ENCODE measurements around the gene PEX11G.

The PEX11G gene

DNA sequence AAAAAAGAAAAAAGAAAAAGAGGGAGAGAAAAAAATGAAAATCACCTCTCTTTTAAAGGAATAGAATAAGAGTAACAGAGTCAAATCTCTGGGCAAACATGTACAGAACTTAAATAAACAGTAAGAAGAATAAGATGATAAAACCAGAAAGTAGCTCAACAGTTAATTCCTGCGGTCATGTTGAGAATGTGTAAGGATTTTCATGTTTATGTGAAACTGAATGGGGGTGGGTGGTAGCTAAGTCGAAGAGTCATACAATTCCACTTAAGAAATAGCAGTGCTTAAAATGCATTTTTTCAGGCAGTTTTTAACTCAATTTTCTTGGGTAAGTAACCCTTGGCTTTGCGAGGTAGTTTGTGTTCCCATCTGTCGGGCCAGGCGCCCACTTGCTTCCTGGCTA lies 60.9 kb downstream of the PEX11G start:
- no peak for DNase-seq

DNA sequence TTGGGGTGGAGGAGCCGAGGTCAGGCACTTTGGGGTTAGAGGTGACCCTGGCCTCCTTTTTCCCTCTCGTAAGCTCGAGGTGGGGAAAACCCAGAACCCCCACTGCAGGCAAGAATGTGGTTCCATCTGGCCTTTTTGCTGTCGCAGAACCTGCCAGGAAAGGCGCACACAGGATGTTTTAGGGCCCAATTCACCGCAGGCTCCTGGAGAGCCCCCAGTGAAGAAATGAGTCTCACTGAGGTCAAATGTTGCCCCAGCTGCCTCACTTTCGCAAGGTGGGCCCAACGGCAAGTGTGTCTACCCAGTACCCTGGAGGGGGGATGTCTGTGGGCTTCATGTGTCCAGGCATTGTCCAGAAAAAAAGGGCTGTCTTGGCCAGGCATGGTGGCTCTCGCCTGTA lies 61.8 kb downstream of the PEX11G start:
- no peak for DNase-seq
